NCI-H2107 (cell line): ENCODE results near the gene PRKCH.

ENCODE experiments used
- DNase-seq: peaks from one replicate; lab custom pipeline; 2025; lab: John Stamatoyannopoulos, UW

Gene PRKCH

DNA sequence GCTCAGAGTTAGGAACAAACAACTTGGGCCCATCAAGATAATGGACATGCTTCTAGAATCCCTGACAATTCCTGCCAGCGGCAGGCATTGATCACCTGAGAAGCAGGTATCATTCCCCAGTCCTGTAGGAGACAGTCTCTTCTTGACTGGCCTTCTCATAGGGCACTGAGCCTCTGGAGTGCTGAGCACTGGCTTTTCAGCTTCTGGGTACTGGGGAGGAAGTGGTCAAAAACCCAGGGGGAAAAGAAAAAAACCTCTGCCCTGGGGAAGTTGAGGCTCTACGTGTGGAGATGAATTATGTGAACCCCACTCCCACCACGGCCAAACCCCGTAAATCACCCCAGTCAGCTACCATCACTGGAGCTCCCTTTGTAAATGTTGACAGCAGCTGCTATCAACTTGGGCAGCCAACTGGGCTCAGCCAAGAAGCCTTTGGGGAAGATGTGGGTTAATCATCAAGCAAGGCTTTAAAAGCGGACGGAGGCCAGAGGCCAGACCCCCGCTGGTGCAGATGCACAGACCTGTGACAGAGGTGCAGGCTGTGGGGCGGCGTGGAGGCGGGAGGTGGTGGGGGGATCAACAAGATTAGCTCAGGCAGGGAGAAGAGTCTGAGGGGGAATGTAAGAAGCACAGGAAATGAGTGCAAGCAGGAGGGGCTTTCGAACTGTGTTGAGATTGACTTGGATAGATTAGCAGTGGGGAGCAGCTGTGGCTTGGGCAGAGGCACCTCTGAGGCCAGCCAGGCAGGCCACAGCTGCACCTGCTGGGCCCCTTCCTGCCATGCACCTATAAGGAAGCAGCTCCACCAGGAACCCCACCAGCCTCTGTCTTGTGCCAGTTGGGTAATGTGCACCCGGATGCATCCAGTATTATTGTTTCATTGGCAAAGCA is 268.6 kb downstream of the PRKCH start:
- DNase-seq: no peak

DNA sequence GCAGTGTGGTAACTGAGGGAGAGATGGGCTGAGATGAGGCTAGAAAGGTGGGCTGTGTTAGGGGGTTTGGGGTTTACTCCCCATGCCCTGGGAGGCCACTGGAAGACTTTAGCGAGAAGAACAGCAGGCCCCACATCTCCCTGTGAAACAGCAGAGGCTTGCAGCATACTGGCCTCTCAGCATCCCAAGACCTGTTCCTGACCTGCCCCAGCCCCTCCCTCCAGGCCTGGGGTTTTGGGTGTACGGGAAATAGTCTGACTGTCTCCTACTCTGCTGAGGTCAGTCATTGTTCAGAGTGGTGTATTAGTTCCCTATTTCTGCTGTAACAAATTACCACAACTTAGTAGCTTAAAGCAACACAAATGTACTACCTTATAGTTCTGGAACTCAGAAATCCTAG is 270.5 kb downstream of the PRKCH start:
- DNase-seq: no peak

DNA sequence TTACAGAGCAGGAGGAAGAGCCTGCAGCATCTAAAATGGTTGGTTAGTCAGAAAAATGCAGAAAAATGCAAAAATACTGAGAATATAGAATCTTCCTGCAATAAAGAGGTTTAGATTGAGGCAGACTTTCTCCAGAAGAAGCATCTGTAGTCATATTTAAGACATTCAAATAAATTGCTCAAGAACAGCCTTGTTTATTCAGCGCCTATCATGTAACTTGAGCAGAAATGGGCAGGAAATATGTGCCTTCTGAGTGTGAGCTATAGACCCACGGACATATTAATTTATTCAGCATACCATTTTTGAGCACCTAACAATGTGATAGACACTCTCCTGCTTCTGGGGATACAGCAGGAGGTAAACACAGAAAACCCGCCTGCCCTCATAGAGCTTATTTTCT is 272.0 kb downstream of the PRKCH start:
- no peak for DNase-seq

DNA sequence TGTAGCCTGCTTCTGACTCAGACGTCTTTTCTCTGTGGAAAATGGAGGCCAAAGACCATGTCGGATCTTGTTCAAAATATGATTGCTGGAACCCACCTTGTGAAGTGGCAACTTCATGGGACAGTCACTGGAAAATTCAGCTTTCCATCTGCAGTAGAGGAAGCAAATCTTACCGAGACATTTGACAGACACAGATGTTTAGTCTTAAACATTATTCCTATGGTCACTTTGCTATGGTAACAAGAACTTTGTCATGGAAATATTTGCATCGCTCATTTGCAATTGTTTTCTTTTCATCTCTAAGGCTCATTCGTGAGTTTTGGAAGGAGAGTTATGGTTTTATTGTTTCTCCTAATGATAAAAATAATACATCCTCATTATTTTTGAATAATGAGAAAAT is 275.6 kb downstream of the PRKCH start:
- DNase-seq: no peak

DNA sequence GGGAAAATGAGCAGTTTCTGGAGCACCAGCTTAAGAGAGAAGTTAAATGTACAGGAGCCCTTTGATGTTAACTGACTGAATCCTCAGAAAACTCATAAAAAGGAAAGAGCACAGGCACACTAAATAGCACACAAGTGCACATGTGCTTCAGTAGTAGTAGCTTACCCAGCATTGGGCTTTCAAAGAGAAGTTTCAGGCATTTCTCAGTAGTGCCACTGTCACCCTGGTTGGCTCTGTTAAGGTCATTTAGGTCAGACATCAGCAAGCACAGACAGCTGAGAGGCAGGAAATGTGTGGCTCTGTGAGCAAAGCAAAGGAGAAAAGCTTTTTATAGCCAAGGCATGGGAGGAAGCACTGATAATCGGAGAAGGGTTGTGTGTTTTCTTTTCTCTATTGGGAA is 277.6 kb downstream of the PRKCH start:
- DNase-seq: no peak

DNA sequence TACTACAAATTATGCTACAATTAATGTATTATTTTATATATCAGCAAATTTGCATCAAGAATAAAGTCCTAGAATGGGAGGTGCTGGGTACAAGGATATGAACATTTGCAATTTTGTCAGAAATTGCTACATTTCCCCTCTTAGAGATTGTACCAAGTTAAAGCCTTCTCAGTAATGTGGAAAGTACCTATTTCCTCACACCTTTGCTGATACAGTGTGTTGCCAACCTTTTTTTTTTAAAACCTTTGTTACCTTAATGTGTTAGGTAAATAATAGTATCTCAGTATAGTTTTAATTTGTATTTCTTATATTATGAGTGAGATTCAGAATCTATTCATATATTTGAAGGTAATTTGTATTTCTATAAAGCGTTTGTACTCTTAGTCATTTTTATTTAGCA is 278.6 kb downstream of the PRKCH start:
- no peak for DNase-seq
